ENCODE results near the gene ZFPL1. TPM values are rescaled to one million over a fixed set of nuclear protein-coding genes. Genes with fewer than 3 reads are reported as not detected.

ZFPL1 gene
- total and polyA plus RNA-seq, 9 of the 15 experiments (the other 6 are each of a cell fraction or from before 2014, with no cell fraction given) = 3.7 to 37.5 (median 22.7) TPM

DNA sequence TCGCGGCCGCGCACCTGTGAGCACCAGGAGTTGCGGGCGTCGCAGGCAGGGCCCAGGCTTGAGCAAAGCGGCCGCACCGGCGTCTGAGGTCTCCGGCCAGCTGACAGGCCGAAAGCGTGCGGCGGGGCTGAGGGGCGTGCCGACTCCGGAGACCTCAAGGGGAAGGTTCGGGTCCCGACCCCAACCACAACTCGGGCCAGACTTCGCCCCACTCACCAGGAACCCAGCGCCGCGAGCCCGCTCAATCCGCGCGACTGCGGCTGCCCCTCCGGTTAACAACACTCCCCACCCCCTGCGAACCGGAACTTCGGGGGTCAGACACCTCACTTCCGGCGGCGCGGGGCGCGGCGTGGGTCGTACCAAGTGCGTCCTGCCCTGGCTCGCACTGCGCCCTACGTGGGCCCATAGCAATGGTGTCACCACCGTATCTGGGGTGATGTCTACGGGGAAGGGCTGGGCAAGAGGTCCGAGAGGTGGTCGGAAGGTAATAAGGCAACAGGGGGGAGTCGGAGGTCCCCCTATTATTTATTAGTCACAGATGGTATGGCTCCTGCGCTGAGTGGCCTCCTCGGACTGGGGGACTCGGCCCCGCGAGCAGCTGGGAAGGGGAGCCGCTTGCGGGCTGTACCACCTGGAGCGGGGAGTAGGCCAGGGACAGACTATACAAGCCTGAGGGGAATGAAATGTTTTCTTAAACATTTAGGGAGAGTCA lies 50.4 kb downstream of the ZFPL1 start, which contains the start of gene SYVN1 (continued):
- TF ChIP-seq, protein P1, sequence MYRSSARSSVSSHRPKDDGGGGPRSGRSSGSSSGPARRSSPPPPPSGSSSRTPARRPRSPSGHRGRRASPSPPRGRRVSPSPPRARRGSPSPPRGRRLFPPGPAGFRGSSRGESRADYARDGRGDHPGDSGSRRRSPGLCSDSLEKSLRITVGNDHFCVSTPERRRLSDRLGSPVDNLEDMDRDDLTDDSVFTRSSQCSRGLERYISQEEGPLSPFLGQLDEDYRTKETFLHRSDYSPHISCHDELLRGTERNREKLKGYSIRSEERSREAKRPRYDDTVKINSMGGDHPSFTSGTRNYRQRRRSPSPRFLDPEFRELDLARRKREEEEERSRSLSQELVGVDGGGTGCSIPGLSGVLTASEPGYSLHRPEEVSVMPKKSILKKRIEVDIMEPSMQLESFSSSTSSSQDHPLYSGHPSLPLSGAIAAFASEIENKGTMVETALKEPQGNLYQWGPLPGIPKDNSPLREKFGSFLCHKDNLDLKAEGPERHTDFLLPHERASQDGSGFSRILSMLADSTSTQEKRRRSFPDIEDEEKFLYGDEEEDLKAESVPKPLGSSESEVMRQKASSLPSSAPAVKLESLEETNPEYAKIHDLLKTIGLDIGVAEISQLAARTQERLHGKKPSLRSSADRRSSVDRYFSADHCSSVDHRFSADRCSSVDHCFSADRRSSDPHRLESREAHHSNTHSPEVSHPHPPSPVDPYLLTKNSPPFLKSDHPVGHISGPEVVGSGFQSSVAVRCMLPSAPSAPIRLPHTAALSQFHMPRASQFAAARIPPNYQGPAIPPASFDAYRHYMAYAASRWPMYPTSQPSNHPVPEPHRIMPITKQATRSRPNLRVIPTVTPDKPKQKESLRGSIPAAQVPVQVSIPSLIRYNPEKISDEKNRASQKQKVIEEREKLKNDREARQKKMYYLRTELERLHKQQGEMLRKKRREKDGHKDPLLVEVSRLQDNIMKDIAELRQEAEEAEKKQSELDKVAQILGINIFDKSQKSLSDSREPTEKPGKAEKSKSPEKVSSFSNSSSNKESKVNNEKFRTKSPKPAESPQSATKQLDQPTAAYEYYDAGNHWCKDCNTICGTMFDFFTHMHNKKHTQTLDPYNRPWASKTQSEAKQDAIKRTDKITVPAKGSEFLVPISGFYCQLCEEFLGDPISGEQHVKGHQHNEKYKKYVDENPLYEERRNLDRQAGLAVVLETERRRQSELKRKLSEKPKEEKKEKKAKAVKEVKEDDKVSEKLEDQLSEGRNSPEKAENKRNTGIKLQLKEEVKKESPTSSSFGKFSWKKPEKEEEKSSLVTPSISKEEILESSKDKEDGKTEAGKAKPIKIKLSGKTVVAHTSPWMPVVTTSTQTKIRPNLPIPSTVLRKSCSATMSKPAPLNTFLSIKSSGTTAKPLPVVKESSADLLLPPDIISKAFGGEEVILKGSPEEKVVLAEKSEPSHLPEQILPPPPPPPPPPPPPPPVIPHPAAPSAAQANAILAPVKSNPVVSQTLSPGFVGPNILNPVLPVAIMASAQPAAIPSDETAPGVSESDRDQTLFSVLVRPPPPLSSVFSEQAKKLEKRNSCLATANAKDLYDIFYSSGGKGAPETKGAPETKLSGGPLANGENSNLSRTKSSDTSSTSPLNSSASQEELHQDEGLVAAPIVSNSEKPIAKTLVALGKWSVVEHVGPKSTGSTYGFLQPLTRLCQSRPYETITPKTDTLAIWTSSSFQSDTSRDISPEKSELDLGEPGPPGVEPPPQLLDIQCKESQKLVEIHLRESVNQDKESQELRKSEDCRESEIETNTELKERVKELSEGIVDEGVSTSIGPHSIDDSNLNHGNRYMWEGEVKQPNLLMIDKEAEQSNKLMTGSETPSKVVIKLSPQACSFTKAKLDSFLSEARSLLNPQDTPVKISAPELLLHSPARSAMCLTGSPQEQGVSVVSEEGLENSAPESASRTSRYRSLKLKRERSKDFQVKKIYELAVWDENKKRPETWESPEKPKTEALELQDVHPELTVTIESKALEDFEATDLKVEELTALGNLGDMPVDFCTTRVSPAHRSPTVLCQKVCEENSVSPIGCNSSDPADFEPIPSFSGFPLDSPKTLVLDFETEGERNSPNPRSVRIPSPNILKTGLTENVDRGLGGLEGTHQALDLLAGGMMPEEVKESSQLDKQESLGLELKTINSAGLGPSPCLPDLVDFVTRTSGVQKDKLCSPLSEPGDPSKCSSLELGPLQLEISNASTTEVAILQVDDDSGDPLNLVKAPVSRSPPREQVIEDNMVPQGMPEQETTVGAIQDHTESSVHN (IDR thresholded peaks at IDR 0.05; ENCODE audit: borderline replicate concordance in 1 of 2, low read depth in 1 of 2) = no peak
- TF ChIP-seq ZBED1 (IDR thresholded peaks at IDR 0.05) = no peak; the same call in 1 of the 2 replicates
- TF ChIP-seq, protein P2, sequence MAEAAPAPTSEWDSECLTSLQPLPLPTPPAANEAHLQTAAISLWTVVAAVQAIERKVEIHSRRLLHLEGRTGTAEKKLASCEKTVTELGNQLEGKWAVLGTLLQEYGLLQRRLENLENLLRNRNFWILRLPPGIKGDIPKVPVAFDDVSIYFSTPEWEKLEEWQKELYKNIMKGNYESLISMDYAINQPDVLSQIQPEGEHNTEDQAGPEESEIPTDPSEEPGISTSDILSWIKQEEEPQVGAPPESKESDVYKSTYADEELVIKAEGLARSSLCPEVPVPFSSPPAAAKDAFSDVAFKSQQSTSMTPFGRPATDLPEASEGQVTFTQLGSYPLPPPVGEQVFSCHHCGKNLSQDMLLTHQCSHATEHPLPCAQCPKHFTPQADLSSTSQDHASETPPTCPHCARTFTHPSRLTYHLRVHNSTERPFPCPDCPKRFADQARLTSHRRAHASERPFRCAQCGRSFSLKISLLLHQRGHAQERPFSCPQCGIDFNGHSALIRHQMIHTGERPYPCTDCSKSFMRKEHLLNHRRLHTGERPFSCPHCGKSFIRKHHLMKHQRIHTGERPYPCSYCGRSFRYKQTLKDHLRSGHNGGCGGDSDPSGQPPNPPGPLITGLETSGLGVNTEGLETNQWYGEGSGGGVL (CRISPR knock-in tag; IDR thresholded peaks at IDR 0.05) = no peak
- TF ChIP-seq ZNF740 (CRISPR knock-in tag; IDR thresholded peaks at IDR 0.05) = peak; percentile 78
- TF ChIP-seq ZNF740 (tag; IDR thresholded peaks at IDR 0.05) = no peak
- TF ChIP-seq ZC3H4 (CRISPR knock-in tag; IDR thresholded peaks at IDR 0.05; ENCODE audit: borderline replicate concordance) = no peak
- no peak for TF ChIP-seq PTTG1 (tag; IDR thresholded peaks at IDR 0.05; ENCODE audit: low read depth)
- TF ChIP-seq, protein P3, sequence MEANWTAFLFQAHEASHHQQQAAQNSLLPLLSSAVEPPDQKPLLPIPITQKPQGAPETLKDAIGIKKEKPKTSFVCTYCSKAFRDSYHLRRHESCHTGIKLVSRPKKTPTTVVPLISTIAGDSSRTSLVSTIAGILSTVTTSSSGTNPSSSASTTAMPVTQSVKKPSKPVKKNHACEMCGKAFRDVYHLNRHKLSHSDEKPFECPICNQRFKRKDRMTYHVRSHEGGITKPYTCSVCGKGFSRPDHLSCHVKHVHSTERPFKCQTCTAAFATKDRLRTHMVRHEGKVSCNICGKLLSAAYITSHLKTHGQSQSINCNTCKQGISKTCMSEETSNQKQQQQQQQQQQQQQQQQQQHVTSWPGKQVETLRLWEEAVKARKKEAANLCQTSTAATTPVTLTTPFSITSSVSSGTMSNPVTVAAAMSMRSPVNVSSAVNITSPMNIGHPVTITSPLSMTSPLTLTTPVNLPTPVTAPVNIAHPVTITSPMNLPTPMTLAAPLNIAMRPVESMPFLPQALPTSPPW (CRISPR knock-in tag; IDR thresholded peaks at IDR 0.05) = peak; percentile 89
- no peak for TF ChIP-seq ZNF444 (CRISPR knock-in tag; IDR thresholded peaks at IDR 0.05)
- TF ChIP-seq ZBTB9 (CRISPR knock-in tag; IDR thresholded peaks at IDR 0.05) = peak; percentile 48

Data from K562 (cell line).